Endodermal cell (in vitro differentiated cells): ENCODE data around the gene GKAP1. TPM values are rescaled to one million over a fixed set of nuclear protein-coding genes. Genes with fewer than 3 reads are reported as not detected.

Source experiments
- DNase-seq: peaks from one replicate; pipeline ENCODE4 v3.0.0-alpha.2; 2017
- H3K27ac ChIP-seq: 2 replicates; pipeline ENCODE4 v1.5.1; 2013; ENCODE audit warnings: mild to moderate bottlenecking, low read depth, low read length, moderate library complexity
- H3K27me3 ChIP-seq: 2 replicates; pipeline ENCODE4 v1.6.1; 2013; ENCODE audit warnings: mild to moderate bottlenecking, low read length, moderate library complexity; ENCODE audit not compliant: insufficient read depth, control insufficient read depth, poor library complexity, severe bottlenecking
- H3K36me3 ChIP-seq: 2 replicates; pipeline ENCODE4 v1.7.0; 2013; ENCODE audit warnings: mild to moderate bottlenecking, low read length, moderate library complexity; ENCODE audit not compliant: control insufficient read depth, insufficient read depth
- H3K4me1 ChIP-seq: one replicate; pipeline ENCODE4 v1.7.0; 2013; ENCODE audit warnings: low read length; ENCODE audit not compliant: control insufficient read depth, insufficient read depth
- H3K4me3 ChIP-seq: 2 replicates; pipeline ENCODE4 v1.5.1; 2013; ENCODE audit warnings: mild to moderate bottlenecking, low read length, moderate library complexity
- H3K9ac ChIP-seq: 2 replicates; pipeline ENCODE4 v1.6.1; 2013; ENCODE audit warnings: mild to moderate bottlenecking, low read length, moderate library complexity; ENCODE audit not compliant: poor library complexity, severe bottlenecking; ENCODE audit errors: extremely low read depth
- H3K9me3 ChIP-seq: 2 replicates; pipeline ENCODE4 v1.6.1; 2013; ENCODE audit warnings: mild to moderate bottlenecking, low read length, moderate library complexity; ENCODE audit not compliant: control insufficient read depth
- H3K27ac Mint-ChIP-seq: 2 replicates; pipeline ENCODE4 v1.8.0; 2020; ENCODE audit warnings: mixed read lengths
- H3K27me3 Mint-ChIP-seq: 2 replicates; pipeline ENCODE4 v1.8.0; 2021; ENCODE audit warnings: mild to moderate bottlenecking, mixed read lengths; ENCODE audit not compliant: insufficient read depth
- H3K36me3 Mint-ChIP-seq: 2 replicates; pipeline ENCODE4 v1.8.0; 2020; ENCODE audit warnings: low read depth, mixed read lengths
- H3K4me1 Mint-ChIP-seq: 2 replicates; pipeline ENCODE4 v1.8.0; 2020; ENCODE audit warnings: mixed read lengths
- H3K4me3 Mint-ChIP-seq: 2 replicates; pipeline ENCODE4 v1.8.0; 2020; ENCODE audit warnings: mild to moderate bottlenecking, moderate library complexity, mixed read lengths
- H3K9me3 Mint-ChIP-seq: 2 replicates; pipeline ENCODE4 v1.8.0; 2020; ENCODE audit warnings: mild to moderate bottlenecking, mixed read lengths
- CTCF ChIP-seq: fragments of 200-600 bp; sonication (generic); conservative IDR thresholded peaks from 2 replicates; pipeline ENCODE4 v1.5.0; 2021; ENCODE audit warnings: antibody characterized with exemption, mild to moderate bottlenecking
- WGBS, 2 experiments: methylation state at CpG; one replicate each; pipeline versions ENCODE4 v1.1.5 to v1.1.7; 2013; ENCODE audit warnings: missing lambda C conversion rate in 2 of 2, mixed read lengths in 1 of 2; ENCODE audit not compliant: insufficient coverage in 1 of 2, insufficient read length in 1 of 2; 5-methylcytosine and 5-hydroxymethylcytosine counted together
- total RNA-seq, 2 donors: library from RNA; stranded (reverse); fragmentation: NEBNext Ultra II Directional in 1 of 2; extraction: Animal tissue kit (Norgen Biotek cat#: 25700) in 1 of 2; gene quantifications; 2 replicates in 1 of 2; 3 replicates in 1 of 2; pipeline ENCODE4 v1.2.1, GENCODE V29; 2021

The GKAP1 gene
- total RNA-seq, 2 donors from 2014 or later, result 8.5 to 13.5 TPM

- H3K36me3 ChIP-seq, result no peaks in the 10 kb centered on the region
- Mint-ChIP-seq H3K36me3 (no peaks in the 10 kb centered on the region), H3K27ac (no peak overlapping the region)
These were observed 93.1 kb downstream of the GKAP1 start for GRCh38 chr9:83724436-83724835.

DNA sequence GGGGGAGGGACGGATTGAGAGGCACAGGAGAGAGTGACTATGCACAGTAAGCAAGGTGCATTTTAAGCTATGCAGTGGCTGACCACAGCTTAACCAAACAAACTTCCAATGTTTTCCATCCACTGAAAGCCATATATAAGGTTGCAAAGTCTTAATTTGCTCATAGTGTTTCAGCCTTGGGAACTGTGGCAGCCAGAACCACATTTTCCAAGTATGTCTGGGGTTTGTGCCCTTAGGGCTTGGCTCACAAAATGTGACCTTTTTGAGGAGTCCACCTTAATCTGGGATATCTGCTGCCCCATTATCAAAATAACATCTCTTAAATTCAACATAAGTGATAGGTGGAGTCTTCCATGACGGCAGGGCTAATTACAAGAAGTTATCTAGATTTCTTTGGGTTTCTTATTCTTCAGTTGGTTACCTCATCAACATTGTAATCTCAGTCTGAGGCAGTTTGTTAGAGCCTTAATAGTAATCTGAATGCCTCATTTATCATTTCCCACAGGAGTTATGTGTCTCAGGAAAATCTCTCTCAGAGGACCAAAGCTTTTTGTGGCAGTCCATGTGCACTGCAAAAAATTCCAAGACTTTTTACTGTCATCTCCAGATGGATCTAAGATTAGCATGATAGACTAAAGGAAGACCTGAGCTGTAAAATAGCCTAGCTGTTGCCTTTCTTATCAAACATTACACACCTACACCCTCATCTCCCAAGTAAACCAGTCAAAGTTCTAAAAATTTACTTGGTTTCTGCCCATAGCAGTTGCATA lies 94.7 kb downstream of the GKAP1 start:
- peaks cover 1% of the 10 kb centered on the region for H3K27me3 Mint-ChIP-seq
- H3K36me3 Mint-ChIP-seq, result no peaks in the 10 kb centered on the region
- Histone ChIP-seq H3K4me1 (no peaks in the 10 kb centered on the region), H3K9ac (no peak overlapping the region), H3K27me3 (no peaks in the 10 kb centered on the region), H3K27ac (no peak overlapping the region), H3K36me3 (no peaks in the 10 kb centered on the region), H3K9me3 (peaks cover 7% of the 10 kb centered on the region), H3K4me3 (no peak overlapping the region)
- no peaks in the 10 kb centered on the region for H3K4me1 Mint-ChIP-seq
- no peak overlapping the region for H3K27ac Mint-ChIP-seq
- peaks cover 8% of the 10 kb centered on the region for H3K9me3 Mint-ChIP-seq
- no peak for TF ChIP-seq CTCF
- no peak for DNase-seq
- WGBS, 2 experiments, result 67 to 85% methylated on average over 1 to 2 of the region's 2 CpGs
- H3K4me3 Mint-ChIP-seq, result no peak overlapping the region

More at GRCh38 chr9:83724436-83724835, 93.1 kb downstream of the GKAP1 start:
- no peak for TF ChIP-seq CTCF
- Histone ChIP-seq H3K4me1 (no peaks in the 10 kb centered on the region), H3K4me3 (no peak overlapping the region), H3K9me3 (peaks cover 7% of the 10 kb centered on the region), H3K27me3 (no peaks in the 10 kb centered on the region), H3K9ac (no peak overlapping the region), H3K27ac (no peak overlapping the region)
- H3K27me3 Mint-ChIP-seq, result peaks cover 1% of the 10 kb centered on the region
- H3K4me3 Mint-ChIP-seq, result no peak overlapping the region
- no peak for DNase-seq
- H3K9me3 Mint-ChIP-seq, result peaks cover 8% of the 10 kb centered on the region
- no peaks in the 10 kb centered on the region for H3K4me1 Mint-ChIP-seq

DNA sequence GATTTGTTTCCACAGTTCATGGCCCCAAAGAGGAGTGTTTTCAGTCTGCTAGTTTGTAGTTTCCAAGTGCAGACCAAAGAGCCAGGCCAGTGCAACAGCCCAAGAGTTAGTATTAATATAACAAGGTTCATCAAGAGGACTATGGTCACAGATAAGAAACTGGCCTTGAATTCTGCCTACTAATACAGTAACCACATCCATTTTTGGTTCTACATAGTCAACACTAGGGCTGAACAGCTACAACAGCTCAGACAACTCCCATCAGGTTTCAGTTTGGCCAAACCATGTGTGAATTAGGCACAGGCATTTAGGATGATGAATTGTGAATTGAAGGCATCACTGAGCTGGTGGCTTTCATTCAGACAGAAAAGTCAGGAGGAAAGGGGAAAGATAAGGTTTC lies 96.1 kb downstream of the GKAP1 start:
- Histone ChIP-seq H3K36me3 (no peaks in the 10 kb centered on the region), H3K9ac (no peak overlapping the region), H3K9me3 (peaks cover 8% of the 10 kb centered on the region), H3K4me1 (no peaks in the 10 kb centered on the region), H3K27ac (no peak overlapping the region), H3K4me3 (no peak overlapping the region), H3K27me3 (no peaks in the 10 kb centered on the region)
- H3K27ac Mint-ChIP-seq, result no peak overlapping the region
- H3K27me3 Mint-ChIP-seq, result peaks cover 1% of the 10 kb centered on the region
- no peak for TF ChIP-seq CTCF
- H3K4me3 Mint-ChIP-seq, result no peak overlapping the region
- no peaks in the 10 kb centered on the region for H3K4me1 Mint-ChIP-seq
- DNase-seq, result no peak
- peaks cover 14% of the 10 kb centered on the region for H3K9me3 Mint-ChIP-seq
- H3K36me3 Mint-ChIP-seq, result no peaks in the 10 kb centered on the region
